ENCODE results near the gene MAPK4.

Gene MAPK4

GRCh38 chr18:50680966-50681365 is 121.1 kb downstream of the MAPK4 start:
- H3K4me3 ChIP-seq (ENCODE audit: low read depth, low read length), result no peak overlapping the region
- in situ Hi-C loops (cut with HindIII; ENCODE audit: low sequenced_read_pairs), result no loop called here
- no peak for DNase-seq (ENCODE audit: low read depth)
- TF ChIP-seq, protein P1, sequence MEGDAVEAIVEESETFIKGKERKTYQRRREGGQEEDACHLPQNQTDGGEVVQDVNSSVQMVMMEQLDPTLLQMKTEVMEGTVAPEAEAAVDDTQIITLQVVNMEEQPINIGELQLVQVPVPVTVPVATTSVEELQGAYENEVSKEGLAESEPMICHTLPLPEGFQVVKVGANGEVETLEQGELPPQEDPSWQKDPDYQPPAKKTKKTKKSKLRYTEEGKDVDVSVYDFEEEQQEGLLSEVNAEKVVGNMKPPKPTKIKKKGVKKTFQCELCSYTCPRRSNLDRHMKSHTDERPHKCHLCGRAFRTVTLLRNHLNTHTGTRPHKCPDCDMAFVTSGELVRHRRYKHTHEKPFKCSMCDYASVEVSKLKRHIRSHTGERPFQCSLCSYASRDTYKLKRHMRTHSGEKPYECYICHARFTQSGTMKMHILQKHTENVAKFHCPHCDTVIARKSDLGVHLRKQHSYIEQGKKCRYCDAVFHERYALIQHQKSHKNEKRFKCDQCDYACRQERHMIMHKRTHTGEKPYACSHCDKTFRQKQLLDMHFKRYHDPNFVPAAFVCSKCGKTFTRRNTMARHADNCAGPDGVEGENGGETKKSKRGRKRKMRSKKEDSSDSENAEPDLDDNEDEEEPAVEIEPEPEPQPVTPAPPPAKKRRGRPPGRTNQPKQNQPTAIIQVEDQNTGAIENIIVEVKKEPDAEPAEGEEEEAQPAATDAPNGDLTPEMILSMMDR (IDR thresholded peaks at IDR 0.05; ENCODE audit: low read depth, low read length, missing control alignments), result no peak

DNA sequence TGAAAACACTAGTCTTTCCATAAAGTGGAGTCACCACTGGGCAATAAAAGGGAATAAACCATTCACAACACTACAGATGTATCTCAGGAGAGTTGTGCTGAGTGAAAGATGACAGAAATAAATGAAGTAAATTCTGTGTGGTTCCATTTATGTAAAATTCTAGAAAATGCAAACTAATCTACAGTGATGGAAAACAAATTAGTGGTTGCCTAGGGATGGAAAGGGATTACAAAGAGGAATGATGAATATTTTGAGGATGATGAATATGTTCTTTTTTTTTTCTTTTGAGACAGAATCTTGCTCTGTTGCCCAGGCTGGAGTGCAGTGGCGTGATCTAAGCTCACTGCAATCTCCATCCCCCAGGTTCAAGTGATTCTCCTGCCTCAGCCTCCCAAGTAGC is 123.0 kb downstream of the MAPK4 start:
- H3K4me3 ChIP-seq (ENCODE audit: low read depth, low read length), result no peak overlapping the region
- no peak for DNase-seq (ENCODE audit: low read depth)
- TF ChIP-seq, protein P1 (IDR thresholded peaks at IDR 0.05; ENCODE audit: low read depth, low read length, missing control alignments), result no peak
- in situ Hi-C loops (cut with HindIII; ENCODE audit: low sequenced_read_pairs), result no loop called here

- in situ Hi-C loops (cut with HindIII; ENCODE audit: low sequenced_read_pairs), result no loop called here
- no peak overlapping the region for H3K4me3 ChIP-seq (ENCODE audit: low read depth, low read length)
- TF ChIP-seq, protein P1 (IDR thresholded peaks at IDR 0.05; ENCODE audit: low read depth, low read length, missing control alignments), result no peak
- no peak for DNase-seq (ENCODE audit: low read depth)
These were observed 126.5 kb downstream of the MAPK4 start for GRCh38 chr18:50686409-50686808.

GRCh38 chr18:50687491-50687890 is 127.6 kb downstream of the MAPK4 start:
- DNase-seq (ENCODE audit: low read depth), result no peak
- no peak overlapping the region for H3K4me3 ChIP-seq (ENCODE audit: low read depth, low read length)
- in situ Hi-C loops (cut with HindIII; ENCODE audit: low sequenced_read_pairs), result no loop called here
- TF ChIP-seq, protein P1 (IDR thresholded peaks at IDR 0.05; ENCODE audit: low read depth, low read length, missing control alignments), result no peak

DNA sequence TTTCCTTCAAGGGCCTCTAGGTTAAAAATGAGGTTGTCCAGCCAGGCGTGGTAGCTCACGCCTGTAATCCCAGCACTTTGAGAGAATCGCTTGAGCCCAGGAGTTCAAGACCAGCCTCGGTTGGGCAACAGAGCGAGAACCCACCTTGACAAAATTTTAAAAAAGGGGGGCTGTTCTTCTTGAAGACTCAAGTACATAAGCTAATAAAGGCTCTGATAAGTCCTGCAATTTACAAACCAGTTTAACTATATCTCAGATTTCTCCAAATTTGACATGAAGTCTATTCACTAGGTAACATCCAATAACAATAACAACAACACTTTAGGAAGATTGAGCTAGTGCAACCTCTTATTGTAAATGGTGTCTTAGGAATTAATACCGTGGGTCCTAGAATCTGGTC is 129.7 kb downstream of the MAPK4 start:
- no peak for DNase-seq (ENCODE audit: low read depth)
- TF ChIP-seq, protein P1 (IDR thresholded peaks at IDR 0.05; ENCODE audit: low read depth, low read length, missing control alignments), result no peak
- H3K4me3 ChIP-seq (ENCODE audit: low read depth, low read length), result no peak overlapping the region
- in situ Hi-C loops (cut with HindIII; ENCODE audit: low sequenced_read_pairs), result no loop called here

DNA sequence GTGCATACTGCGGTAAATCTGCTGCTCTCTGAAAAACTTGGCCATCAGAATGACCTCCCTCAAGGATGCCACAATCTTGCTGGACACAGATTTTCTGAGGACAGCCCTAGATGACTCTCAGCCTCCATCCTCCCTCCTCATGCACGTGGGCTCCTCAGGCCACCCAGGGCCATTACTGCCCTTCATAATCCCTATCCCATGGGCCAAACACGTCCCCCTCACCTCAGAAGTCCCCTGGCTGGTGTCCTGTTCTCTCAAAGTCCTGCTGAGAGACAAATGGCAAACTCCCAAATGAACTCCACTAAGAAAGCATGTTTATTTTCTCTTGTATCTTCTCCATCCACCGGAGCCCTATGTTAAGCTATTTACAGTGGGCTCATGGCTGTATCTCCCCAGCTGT is 134.3 kb downstream of the MAPK4 start:
- TF ChIP-seq, protein P1 (IDR thresholded peaks at IDR 0.05; ENCODE audit: low read depth, low read length, missing control alignments), result no peak
- H3K4me3 ChIP-seq (ENCODE audit: low read depth, low read length), result no peak overlapping the region
- no peak for DNase-seq (ENCODE audit: low read depth)
- in situ Hi-C loops (cut with HindIII; ENCODE audit: low sequenced_read_pairs), result no loop called here
